DOHH2 (cell line): ENCODE measurements around the gene ANKS3.

ENCODE experiments used
- EZH2phosphoT487 ChIP-seq: fragments of 200-600 bp; sonication (generic); IDR thresholded peaks from 2 replicates; pipeline ENCODE4 v1.6.1; 2017; ENCODE audit warnings: borderline replicate concordance, mild to moderate bottlenecking, antibody characterized with exemption, low read length, moderate library complexity, mixed read lengths
- TF ChIP-seq, protein P1 (sequence below): fragments of 200-600 bp; sonication (generic); IDR thresholded peaks from one replicate; pipeline ENCODE4 v1.5.1; 2014; ENCODE audit warnings: antibody characterized with exemption, mild to moderate bottlenecking, low read depth, low read length; ENCODE audit not compliant: poor library complexity, severe bottlenecking

DNA sequence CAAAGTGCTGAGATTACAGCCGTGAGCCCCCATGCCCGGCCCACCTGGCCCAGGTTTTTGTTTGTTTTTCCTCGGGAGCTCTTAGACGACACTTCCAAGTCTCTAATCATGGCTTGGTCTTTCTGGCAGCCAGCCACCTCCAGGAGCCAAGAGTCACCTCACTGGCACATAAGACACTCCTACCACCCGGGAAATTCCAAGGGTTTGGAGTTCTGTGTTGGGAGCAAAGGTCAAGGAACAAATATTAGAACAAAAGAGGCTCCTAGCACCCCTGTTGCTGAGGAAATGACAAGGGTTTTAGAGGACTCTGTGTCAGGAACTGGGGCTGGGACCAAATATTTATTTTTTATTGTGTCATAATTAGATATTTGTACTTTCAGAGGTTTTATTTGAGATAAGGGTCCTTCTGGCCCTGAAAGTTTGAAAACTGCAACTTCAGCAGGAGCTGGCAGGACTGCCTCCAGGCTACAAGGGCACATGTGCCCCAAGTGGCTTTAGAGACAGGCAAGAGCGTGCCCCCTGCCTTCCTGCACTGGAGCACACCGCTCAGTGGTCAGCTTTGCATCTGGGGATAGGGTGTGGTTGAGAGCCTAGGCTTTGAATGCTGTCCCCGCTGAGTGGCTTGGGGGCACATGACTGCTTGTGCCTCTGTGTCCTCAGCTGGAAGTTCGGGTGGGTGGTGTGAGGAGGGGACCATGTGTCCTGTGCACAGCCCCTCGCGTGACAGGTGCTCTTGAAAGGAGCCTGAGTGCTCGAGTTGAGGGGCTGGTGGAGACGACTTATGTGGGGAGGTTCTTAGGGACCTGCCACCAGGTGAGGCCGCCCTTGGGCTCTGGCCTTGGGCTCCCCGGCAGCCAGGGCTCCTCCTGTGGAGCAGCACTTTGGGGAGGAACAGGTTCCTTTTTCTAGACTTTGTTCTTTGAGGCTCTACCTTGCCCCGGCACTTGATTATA, 79.8 kb downstream of the ANKS3 start:
- TF ChIP-seq, protein P1, sequence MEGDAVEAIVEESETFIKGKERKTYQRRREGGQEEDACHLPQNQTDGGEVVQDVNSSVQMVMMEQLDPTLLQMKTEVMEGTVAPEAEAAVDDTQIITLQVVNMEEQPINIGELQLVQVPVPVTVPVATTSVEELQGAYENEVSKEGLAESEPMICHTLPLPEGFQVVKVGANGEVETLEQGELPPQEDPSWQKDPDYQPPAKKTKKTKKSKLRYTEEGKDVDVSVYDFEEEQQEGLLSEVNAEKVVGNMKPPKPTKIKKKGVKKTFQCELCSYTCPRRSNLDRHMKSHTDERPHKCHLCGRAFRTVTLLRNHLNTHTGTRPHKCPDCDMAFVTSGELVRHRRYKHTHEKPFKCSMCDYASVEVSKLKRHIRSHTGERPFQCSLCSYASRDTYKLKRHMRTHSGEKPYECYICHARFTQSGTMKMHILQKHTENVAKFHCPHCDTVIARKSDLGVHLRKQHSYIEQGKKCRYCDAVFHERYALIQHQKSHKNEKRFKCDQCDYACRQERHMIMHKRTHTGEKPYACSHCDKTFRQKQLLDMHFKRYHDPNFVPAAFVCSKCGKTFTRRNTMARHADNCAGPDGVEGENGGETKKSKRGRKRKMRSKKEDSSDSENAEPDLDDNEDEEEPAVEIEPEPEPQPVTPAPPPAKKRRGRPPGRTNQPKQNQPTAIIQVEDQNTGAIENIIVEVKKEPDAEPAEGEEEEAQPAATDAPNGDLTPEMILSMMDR = no peak
- no peak for TF ChIP-seq EZH2phosphoT487
